Duodenal mucosa (tissue), 2 donors: ENCODE measurements around the gene HBEGF.

Source experiments
- H3K27ac ChIP-seq: one replicate; pipeline ENCODE4 v1.7.0; 2013; ENCODE audit warnings: low read depth, low read length
- H3K27me3 ChIP-seq, 2 donors: one replicate each; pipeline ENCODE4 v1.7.0; 2013; ENCODE audit warnings: low read length in 2 of 2, control low read depth in 1 of 2; ENCODE audit not compliant: insufficient read depth in 2 of 2, control insufficient read depth in 1 of 2
- H3K36me3 ChIP-seq, 2 donors: one replicate each; pipeline ENCODE4 v1.7.0; 2013; ENCODE audit warnings: low read length in 2 of 2, control low read depth in 1 of 2; ENCODE audit not compliant: insufficient read depth in 2 of 2, control insufficient read depth in 1 of 2
- H3K4me1 ChIP-seq, 2 donors: one replicate each; pipeline ENCODE4 v1.7.0; 2013; ENCODE audit warnings: low read length in 2 of 2, control low read depth in 1 of 2; ENCODE audit not compliant: insufficient read depth in 2 of 2, control insufficient read depth in 1 of 2
- H3K4me3 ChIP-seq, 2 donors: one replicate each; pipeline ENCODE4 v1.7.0; 2013; ENCODE audit warnings: low read length in 2 of 2, low read depth in 1 of 2
- H3K9ac ChIP-seq, 2 donors: one replicate each; pipeline ENCODE4 v1.7.0; 2013; ENCODE audit warnings: low read length in 2 of 2, low read depth in 1 of 2
- H3K9me3 ChIP-seq, 2 donors: one replicate each; pipeline ENCODE4 v1.7.0; 2013; ENCODE audit warnings: low read length in 2 of 2, control low read depth in 1 of 2; ENCODE audit not compliant: control insufficient read depth in 1 of 2

HBEGF gene

DNA sequence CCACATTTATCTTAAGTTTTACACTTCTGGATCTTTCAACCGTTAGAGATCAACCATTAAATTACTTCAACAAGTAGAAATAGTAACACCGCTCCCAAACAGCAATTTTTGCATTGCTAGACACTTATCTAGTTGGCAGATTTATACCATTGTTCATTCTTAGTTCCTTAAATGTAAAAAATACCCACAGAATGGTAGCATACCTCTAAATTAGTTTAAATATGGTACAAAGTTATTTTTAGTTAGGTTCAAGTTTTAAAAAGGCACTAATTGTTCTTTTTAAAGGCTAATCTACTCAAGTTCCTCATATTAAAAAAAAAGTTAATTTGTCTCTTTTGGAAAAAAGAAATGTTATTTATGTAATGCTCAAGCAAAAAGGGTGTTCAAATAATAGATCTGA is 51.6 kb downstream of the HBEGF start:
- Histone ChIP-seq H3K4me1 (peaks cover 9 to 22% of the 10 kb centered on the region in 2 donors), H3K36me3 (peaks cover 0 to 6% of the 10 kb centered on the region in 2 donors), H3K27me3 (no peaks in the 10 kb centered on the region), H3K4me3 (no peak overlapping the region), H3K27ac (no peak overlapping the region), H3K9ac (no peak overlapping the region), H3K9me3 (no peaks in the 10 kb centered on the region)

DNA sequence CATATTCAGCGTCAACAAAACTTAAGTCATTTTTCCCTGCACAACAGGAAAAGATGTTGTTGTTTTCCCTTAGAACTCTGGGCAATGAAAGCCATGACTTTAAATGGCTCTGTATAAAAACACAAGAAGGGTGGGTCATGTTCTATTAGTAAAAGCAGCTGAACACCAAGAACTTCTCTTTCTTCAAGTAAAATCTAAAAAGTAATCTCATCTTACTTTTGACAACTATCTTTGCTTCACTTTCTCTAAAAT is 52.6 kb downstream of the HBEGF start:
- no peak overlapping the region for H3K27ac ChIP-seq
- peaks cover 9 to 22% of the 10 kb centered on the region in 2 donors for H3K4me1 ChIP-seq
- no peaks in the 10 kb centered on the region for H3K9me3 ChIP-seq
- H3K4me3 ChIP-seq: no peak overlapping the region
- H3K36me3 ChIP-seq: peaks cover 0 to 2% of the 10 kb centered on the region in 2 donors
- H3K9ac ChIP-seq: no peak overlapping the region
- H3K27me3 ChIP-seq: no peaks in the 10 kb centered on the region

DNA sequence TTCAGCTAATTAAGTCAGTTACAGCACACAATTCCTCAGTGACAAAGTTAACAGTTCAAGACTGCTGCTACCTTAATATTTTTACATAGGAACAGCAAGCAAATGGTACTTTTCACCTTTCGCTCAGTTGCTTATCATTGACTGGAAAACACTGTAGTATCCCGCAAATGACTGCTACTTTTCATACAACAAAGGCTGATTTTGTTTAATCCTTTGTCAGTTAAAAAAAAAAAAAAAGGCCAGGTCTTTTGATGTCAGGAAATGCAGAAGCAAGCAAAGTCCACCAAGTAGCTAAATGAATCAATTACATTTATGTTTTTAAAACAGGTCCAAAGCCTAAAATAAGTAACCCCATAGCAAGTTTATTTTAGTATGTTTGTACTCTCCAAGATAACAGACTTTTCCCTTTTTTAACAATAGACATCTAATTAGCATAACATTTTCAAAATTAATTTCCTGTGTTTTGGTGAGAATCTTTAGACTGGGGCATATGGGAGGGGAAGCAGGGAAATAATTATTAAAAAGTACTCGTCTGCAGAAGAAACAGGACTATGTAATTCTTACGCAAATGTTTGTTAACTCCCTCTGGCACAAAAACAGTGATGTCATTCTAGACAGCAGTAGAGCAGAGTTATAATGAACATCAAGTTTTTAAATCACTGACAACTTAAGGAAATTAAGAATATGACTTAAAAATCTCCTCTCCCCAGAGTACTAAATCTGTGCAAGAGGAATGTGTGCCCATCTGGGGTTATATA is 53.1 kb downstream of the HBEGF start:
- Histone ChIP-seq H3K4me3 (no peak overlapping the region), H3K9ac (no peak overlapping the region), H3K4me1 (peaks cover 9 to 22% of the 10 kb centered on the region in 2 donors), H3K36me3 (peaks cover 0 to 2% of the 10 kb centered on the region in 2 donors), H3K27me3 (no peaks in the 10 kb centered on the region), H3K27ac (no peak overlapping the region), H3K9me3 (no peaks in the 10 kb centered on the region)

DNA sequence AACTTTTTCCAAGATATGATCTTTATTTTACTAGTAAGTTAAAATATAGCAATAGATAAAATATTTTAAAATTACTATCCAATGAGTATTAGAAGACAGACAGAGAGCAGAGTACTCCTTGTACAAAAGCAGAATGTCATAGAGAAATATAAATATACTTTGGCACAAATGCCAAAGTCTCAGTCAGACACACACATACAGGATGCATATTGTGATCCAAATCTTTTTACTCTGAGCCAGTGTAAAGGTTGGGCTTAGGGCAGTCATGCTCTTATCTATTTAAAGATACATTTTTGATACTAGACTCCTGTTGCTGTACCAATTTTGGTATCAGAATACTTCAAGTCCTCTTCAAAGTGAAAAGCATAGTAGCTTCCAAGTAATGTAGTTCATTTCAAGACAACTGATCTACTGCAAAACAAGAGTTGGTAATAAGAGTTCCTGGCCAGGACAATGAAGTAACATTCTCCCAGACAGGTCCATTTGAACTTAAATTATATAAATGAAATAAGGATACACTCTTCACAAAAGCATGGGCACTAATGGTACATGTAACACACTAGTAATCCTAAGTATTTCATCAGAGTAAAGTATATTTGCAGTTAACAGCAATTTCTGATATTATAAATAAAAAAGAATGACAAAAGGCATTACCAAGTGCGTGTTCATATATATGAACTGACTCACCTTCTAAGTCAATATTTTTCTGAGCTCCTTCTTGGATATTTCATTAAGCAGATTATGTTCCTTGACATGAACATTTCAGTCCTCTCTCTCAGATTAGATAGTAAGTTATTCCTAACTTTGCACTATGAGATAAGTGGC is 54.0 kb downstream of the HBEGF start:
- Histone ChIP-seq H3K9me3 (no peaks in the 10 kb centered on the region), H3K4me3 (no peak overlapping the region), H3K9ac (no peak overlapping the region), H3K4me1 (peaks cover 9 to 22% of the 10 kb centered on the region in 2 donors), H3K36me3 (peaks cover 0 to 1% of the 10 kb centered on the region in 2 donors), H3K27me3 (no peaks in the 10 kb centered on the region), H3K27ac (no peak overlapping the region)

DNA sequence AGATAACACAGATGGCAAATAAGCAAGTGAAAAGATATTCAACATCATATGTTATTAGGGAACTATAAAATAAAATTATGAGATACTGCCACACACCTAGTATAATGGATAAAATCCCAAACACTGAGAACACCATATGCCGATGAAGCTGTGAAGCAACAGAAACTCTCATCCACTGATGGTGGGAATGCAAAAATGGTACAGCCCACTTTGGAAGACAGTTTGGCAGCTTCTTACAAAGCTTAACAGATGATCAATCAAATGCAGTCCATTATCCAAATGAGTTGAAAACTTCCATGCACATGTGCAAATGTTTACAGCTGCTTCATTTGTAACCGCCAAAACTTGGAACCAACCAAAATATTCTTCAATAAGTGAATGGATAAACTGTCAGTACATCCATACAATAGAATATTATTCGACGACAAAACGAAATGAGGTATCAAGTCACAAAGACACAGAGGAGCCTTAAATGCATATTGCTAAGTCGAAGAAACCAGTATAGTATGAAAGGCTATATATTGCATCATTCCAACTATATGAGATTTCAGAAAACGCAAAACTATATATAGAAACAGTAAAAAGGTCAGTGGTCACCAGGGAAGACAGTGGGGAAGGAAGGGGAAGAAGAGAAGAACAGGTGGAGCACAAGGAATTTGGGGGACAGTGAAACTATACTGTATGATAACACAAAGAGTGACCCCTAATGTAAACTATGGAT is 58.4 kb downstream of the HBEGF start:
- H3K9ac ChIP-seq: no peak overlapping the region
- no peaks in the 10 kb centered on the region for H3K9me3 ChIP-seq
- H3K4me1 ChIP-seq: peaks cover 2 to 17% of the 10 kb centered on the region in 2 donors
- no peak overlapping the region for H3K4me3 ChIP-seq
- no peaks in the 10 kb centered on the region for H3K27me3 ChIP-seq
- no peaks in the 10 kb centered on the region for H3K36me3 ChIP-seq
- no peak overlapping the region for H3K27ac ChIP-seq

DNA sequence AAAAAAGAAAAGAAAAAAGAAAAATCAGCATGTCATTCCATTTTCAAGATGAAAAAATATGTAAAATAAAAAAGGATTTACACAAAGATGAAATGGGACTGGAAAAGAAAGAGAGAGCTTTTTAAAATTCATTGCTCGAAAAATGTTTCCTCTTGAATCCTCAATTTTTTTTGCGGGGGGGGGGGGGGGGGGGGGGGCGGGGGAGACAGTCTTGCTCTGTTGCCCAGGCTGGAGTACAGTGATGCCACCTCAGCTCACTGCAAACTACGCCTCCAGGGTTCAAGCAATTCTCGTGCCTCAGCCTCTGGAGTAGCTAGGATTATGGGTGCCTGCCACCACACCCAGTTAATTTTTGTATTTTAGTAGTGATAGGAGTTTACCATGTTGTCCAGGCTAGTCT is 60.0 kb downstream of the HBEGF start:
- Histone ChIP-seq H3K27ac (no peak overlapping the region), H3K27me3 (no peaks in the 10 kb centered on the region), H3K4me1 (peaks cover 0 to 12% of the 10 kb centered on the region in 2 donors), H3K4me3 (no peak overlapping the region), H3K36me3 (no peaks in the 10 kb centered on the region), H3K9ac (no peak overlapping the region), H3K9me3 (no peaks in the 10 kb centered on the region)

DNA sequence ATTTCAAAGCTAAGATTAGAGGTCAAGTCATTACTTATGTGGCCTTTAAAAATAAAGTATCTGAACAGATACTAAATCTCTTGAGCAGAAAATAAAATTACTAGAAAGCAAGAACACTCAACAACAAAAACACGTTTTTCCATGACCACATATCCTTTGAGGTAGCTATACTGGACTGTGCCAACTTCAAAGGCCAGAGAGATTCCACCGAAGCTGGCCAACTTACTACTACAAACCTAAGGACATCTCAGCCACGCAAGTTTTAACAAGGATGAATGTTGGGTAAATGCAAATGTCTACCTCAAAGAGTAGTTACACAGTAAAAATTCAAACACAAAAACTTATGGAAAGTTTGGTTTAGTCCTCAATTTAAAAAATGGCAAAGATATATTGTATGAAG is 62.4 kb downstream of the HBEGF start:
- Histone ChIP-seq H3K9ac (no peak overlapping the region), H3K4me3 (no peak overlapping the region)

More for the DNA sequence above, 62.4 kb downstream of the HBEGF start:
- H3K27ac ChIP-seq: no peak overlapping the region
- H3K36me3 ChIP-seq: no peaks in the 10 kb centered on the region
- H3K4me1 ChIP-seq: peaks cover 0 to 12% of the 10 kb centered on the region in 2 donors
- H3K27me3 ChIP-seq: no peaks in the 10 kb centered on the region
- no peaks in the 10 kb centered on the region for H3K9me3 ChIP-seq
